Activated CD4-positive, alpha-beta T cell treated with anti-CD3 and anti-CD28 coated beads, Interleukin-2, amount 50 U/mL, for 16 hours (primary cell): ENCODE results near the gene CXorf65.

Experiments
- DNase-seq: peaks from one replicate; pipeline ENCODE4 v3.0.0-alpha.2; 2020

Gene CXorf65

DNA sequence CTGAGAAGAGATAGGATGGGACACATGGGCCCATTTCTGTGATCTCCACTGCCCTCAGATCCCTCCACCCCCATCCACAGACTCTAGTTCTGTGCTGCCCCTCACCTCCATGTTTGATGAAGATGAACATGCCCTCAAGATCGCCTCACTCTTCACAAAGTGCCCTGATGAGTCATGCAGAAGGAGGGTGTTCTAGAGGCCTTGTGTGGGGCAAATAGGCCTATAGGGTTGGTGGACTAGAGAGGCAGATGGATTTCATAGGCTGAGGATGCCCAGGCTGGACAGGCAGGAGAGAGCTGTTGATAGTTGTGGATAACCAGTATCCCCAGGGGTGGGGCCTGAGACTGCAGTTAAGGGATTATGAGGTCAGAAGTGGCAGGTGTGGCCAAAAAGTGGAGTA, at the start of gene CXorf65:
Gene CXorf65, minus strand, starts transcription at position 314 of the 400 bp plus-strand sequence. Its CDS starts 184 bp downstream, at position 130.
- DNase-seq = peak; percentile 61

DNA sequence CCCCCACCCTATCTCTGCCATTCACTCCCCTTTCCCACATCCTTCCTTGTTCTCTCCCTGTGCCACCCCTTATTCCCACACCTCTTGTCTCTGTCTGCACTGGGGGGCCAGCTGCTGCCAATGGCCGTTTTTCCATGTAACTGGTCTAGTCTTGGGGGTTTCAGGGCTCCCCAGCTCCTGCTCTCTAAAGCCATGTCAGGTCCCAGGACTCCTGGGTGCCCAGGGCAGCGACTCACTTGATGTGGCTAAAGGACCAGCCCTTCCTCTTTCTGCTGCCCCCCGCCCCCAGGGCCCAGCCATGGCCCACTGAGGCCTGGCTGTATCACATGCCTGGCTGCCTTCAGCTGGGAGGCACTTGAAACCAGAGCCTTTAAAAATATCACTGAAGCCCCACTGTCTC, 48.1 kb upstream of the CXorf65 start:
- DNase-seq = no peak

DNA sequence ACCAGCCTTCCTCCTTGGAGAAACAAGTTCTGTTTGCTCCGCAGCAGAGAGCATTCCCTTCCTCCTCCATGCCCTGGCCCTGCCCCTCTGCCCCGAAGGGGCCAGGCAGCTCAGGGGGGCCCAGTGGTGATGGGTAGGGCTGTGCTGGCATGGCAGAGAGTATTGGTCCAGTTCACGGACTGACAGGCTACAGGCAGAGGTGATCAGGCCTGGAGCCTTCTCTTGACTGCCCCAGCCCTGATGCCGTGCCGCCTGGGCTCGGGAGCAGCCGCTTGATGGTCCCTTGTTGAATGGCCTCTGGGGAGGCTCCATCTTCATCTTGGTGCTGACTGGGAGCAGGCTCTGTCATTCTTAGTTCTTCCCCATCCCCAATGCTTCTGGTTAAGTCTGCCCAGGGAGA, 47.7 kb upstream of the CXorf65 start:
- no peak for DNase-seq

DNA sequence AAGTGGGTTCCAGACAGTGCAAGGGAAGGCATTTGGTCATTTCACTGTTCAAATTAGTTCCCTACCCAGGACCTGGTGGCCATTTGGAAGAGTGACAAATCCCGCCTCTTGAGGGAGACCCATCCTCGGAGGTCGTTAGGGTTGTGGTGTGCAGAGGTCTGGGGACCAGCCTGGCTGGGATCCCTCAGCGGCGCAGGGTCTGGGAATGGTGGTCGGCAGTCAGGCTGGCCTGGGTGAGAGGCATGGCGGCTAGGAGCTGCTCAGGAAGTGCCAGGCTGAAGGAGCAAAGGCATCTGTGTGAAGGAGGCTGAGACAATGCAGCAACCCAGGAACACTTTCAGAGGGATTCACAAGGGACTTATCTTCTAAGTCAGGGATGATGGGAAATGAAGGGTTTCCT, 44.8 kb upstream of the CXorf65 start:
- no peak for DNase-seq

DNA sequence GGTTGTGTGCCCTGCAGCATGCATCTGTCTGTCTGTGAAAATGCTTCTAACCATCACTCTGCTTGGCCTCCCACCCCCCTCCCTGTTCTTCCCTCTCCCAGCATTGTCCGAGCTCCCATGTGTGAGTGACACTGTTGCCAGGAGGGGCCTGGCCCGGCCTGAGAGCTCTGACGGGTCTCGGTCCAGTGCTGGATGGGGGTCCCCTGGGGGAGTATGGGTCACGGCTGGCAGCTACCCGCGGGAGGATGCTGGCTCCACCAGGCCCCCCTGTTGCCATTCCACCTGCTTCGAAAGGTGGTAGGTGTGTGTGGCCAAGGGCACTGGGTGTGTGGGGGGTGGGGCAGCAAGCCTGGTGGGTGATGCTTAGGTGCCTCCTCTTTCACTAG, 41.7 kb upstream of the CXorf65 start:
- no peak for DNase-seq

DNA sequence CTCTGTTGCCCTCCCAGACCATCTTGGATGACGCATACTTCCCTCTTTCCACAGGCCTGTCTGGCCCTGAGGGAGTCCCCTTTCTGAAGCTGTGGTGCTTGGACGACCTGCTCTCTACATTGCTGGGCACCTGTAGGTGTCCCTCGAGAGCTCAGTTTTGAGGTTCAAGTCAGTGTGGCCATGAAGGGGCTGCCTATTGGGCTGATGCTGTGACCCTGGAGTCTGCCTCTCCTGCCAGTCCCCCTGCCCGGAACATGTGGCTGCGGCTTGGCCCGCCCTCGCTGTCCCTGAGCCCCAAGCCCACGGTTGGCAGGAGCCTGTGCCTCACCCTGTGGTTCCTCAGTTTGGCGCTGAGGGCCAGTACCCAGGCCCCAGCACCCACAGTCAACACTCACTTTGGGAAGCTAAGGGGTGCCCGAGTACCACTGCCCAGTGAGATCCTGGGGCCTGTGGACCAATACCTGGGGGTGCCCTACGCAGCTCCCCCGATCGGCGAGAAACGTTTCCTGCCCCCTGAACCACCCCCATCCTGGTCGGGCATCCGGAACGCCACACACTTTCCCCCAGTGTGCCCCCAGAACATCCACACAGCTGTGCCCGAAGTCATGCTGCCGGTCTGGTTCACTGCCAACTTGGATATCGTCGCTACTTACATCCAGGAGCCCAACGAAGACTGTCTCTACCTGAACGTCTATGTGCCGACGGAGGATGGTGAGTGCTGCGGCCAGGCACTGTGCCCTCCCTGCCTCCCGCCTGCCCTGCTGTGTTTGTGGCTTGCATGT, 41.1 kb upstream of the CXorf65 start:
- DNase-seq = no peak

DNA sequence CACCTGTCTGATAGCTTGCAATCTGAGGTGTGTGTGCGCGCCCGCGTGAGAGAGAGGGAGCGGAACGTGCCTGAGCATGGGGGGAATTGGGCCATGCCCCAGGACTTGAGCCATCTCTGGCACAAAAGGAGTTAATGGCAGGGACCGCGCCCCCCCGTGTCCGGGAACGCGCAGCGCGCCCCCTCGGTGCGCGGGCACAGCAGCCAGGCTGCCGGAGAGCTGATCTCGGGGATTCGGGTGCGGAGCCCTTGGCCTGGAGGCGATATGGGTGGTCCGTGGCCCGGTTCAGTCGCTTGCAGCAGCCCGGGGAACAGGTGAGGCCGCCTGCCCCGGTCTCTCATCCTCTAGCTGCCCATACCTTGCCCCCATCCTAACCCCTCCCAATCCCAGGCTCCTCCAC, 38.1 kb upstream of the CXorf65 start, which contains the start of gene NLGN3:
Gene NLGN3, plus strand, starts transcription at position 191 of the 400 bp plus-strand sequence. CDS start 2,909 bp downstream, outside the sequence.
- DNase-seq = no peak

DNA sequence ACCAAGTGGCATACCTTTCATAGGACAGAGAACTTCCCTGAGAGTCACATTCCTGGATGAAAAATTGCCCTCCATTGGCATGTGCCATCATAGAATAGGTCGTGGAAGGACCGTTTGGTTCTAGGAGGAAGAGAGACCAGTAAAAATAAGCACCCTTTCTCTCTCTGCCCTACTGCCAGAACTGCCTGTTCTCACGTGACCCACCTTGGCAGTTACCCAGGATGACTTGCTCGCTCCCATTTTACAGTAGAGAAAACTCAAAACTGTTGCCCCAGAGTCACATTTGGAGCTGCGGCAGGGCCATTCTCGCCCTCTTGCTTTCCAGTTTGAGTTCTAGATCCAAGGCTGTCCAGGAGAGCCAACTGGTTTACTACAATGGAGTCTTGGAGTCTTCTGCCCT, 37.0 kb upstream of the CXorf65 start:
- no peak for DNase-seq

DNA sequence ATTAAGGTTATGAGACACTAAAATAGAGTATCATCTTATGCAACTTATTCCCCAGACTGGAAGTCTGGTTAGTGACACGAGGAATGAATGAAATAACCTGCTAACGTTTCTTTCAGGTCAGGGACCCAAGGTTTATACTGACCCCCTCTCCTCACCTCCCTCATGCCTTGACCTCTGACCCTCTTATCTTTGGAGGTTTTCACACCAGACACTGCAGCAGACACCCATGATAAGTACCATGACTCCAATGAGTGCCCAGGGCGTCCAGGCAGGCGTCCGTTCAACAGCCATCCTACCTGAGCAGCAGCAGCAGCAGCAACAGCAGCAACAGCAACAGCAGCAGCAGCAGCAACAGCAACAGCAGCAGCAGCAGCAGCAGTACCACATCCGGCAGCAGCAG, 33.9 kb upstream of the CXorf65 start:
- no peak for DNase-seq

DNA sequence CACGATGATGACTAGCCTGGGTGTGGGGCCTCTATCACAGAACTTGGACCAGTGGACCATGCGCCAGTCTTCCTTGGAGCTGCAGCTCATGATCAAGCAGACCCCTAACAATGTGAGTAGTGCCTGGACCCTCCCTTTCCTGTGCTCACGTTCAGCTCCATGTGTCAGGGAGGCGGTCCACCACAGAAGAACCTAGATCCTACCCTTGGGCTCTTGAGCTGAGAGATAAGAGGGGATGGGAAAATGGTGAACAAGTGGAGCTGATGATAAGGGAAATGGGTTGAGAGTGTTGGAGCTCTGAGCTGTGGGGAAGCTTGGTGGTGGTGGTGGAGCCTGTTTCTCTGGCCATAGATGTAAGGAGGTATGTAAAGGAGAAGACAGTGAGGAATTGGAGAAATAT, 25.0 kb upstream of the CXorf65 start:
- no peak for DNase-seq

DNA sequence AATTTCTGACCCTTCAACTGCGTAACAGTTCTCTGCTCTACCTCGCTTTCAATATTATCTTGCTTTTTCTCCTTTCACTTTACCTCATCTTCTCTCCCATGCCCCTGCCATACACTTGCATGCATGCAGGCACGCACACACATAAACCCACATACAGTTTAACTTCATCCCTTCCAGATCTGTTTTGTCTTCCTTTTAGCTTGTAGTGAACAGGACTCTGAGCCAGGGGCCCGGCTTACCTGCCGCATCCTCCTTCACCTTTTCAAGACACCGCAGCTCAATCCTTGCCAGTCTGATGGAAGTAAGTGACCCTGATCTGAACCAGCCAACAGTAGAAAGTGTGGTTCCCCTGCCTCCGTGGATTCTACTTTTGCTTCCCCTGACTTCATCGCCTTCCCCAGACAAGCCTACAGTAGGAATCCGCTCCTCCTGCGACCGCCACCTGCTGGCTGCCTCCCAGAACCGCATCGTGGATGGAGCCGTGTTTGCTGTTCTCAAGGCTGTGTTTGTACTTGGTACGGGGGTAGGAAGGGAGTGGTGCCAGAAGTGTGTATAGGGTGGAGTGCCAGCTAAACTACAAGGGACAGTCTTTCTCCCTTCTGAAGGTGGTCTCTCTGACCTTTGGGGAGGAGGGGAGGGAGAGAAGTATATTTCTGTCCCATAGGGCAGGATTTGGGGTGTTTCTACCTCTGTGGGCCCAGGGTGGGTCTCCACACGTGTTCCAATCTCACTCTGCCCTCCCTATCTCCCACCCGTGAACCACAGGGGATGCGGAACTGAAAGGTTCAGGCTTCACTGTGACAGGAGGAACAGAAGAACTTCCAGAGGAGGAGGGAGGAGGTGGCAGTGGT, 22.6 kb upstream of the CXorf65 start:
- DNase-seq = peak; percentile 76

DNA sequence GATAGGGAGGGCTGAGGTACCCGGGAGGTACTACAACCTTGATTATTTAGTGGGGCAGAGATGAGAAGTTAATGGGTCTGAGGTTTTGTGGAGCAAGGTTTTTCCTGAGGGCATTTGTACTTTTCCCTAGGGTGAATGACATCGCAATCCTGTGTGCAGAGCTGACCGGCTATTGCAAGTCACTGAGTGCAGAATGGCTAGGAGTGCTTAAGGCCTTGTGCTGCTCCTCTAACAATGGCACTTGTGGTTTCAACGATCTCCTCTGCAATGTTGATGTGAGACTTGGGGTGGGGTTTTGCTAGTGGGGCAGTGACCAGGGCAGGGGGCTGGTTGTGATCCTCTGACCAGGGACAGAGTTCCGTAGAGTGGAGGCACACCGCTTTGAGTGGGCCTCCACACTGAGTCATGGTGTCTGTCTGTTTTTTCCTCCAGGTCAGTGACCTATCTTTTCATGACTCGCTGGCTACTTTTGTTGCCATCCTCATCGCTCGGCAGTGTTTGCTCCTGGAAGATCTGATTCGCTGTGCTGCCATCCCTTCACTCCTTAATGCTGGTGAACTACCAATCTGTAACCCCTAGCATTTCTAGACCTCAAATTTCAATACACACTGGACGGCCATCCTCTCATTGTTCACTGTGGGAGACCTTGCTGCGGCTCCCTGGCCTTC, 21.8 kb upstream of the CXorf65 start:
- DNase-seq = no peak

DNA sequence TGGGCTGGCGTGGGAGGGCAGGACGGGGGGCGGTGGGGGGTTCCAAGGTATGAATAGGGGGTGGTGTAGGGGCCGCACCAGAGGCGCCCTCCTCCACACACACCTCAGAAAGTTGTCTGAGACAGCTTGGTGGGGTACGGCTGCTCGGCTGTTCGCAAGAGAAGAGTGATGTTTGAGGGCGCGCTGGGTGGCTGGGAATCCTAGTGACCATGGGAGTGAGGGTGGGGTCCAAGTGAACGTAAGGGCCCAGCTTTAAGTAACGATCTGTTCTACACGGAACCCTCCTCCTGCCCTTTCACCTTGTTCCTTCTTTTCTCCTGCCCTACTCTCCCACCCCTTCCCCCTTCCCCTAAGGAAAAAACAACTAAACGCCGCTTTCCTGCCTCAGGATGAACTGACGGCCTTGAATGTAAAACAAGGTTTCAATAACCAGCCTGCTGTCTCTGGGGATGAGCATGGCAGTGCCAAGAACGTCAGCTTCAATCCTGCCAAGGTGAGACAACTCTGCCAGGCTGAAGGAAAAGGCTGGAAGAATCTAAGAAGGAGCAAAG, 12.5 kb upstream of the CXorf65 start:
- DNase-seq = no peak

DNA sequence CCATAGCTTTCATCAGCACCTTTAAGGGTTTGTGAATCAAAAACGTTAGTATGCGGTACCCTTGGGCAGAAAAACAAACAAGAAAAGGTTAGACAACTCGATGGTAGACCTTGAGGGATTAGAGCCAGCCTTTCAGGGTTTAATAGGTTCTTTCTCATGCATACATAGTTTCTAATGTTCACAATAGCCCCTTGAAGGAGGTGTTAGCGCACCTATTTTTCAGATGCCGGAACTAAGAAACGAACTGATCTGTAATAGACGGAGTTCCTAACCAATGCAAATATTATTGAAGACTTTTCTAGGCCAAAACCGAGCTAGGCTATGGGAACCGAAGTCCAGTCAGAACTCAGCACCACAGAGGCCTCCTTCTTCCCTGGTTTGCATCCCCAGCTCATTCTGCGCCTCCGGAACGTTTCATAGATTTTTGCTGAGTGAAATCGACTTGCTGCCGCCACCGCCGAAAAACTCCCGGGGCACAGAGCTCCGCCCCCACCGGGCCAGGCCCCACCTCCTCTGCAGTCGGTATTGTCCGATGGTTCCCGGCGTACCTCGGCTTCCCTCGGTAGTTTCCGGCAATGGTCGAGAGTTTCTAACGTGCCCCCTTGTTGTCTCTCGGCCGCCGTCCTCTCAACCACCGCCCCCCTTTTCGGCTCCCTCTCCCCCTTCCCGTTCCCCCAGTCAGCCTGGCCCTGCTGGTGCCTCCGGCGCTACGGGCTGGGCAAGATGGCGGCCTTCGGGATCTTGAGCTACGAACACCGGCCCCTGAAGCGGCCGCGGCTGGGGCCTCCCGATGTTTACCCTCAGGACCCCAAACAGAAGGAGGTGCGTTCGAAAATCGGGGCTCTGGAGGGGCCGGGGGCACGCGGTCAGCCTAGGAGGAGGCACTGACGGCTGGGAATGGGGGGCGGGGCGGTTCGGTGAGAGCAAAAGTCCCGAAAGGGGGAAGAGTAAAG, 11.8 kb upstream of the CXorf65 start, which contains the start of gene MED12:
Gene MED12, plus strand, starts transcription at position 565 of the 953 bp plus-strand sequence. Its CDS starts 159 bp downstream, at position 724.
- DNase-seq = peak; percentile 84

DNA sequence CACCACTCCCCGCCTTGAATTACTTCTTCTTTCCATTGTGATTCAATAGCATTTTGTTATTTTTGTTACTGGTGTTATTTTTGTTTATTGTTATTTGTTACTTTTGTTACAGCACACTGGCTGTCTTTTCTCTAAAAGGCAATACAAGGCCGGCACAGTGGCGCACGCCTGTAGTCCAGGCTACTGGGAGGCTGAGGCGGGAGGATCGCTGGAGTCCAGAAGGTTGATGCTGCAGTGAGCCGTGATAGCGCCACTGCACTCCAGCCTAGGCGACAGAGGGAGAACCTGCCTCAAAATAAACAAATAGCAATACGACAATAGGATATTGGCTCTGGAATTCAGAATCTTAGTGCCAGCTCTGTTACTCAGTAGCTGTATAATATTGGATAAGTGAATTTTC, 10.8 kb upstream of the CXorf65 start:
- DNase-seq = no peak

DNA sequence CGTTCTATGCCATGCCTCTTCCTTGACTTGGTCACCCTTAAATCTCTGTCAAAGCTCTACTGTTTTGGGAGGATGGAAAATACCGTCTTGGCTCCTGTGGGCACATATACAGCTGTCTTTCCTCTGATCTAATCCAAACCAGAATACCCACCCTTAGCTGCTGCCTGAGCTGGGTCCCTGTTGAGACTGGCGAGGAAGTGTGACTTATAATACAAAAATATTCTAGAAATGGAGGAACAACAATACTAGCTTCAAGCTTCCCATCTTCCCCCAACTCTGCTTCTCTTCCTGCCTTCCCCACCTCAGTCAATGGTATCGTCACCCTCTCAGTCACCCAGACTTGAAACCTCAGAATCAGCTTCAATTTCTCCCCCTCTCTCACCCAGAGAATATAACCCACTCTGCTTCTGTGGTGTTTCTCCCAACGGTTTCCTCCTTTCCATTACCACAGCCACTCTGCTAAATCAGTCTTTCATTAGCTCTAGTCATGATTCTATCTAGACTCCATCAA, 5.4 kb upstream of the CXorf65 start:
- peak; percentile 45 for DNase-seq

DNA sequence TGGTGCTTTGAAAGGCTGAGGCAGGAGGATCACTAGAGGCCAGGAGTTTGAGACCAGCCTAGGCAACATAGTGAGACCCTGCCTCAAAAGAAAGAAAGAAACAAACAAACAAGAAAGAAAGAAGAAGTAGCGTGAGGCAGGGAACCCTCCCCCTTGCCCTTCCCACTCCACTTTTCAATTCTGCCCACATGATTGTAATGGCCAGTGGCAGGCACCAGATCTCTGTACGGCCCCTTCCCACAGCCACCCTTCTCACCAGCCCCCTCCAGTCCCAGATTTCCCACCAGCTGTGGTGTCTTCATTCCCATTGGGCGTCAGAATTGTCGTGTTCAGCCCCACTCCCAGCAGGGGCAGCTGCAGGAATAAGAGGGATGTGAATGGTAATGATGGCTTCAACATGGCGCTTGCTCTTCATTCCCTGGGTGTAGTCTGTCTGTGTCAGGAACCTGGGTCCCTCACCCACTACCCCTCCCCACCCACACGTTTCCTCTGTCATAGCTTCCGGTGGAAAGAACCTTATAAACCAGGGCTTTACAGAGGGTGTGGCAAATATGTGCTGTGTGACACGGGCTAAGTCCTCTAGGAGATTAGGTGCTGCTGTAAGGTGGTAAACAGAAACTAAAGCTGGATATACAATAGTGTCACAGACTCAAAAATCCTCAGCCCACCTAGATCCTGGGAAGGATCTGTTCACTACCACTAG, 4.8 kb upstream of the CXorf65 start, which contains the start of gene IL2RG:
Gene IL2RG, minus strand, starts transcription at position 437 of the 703 bp plus-strand sequence. Its CDS starts 38 bp downstream, at position 399.
- peak; percentile 92 for DNase-seq

DNA sequence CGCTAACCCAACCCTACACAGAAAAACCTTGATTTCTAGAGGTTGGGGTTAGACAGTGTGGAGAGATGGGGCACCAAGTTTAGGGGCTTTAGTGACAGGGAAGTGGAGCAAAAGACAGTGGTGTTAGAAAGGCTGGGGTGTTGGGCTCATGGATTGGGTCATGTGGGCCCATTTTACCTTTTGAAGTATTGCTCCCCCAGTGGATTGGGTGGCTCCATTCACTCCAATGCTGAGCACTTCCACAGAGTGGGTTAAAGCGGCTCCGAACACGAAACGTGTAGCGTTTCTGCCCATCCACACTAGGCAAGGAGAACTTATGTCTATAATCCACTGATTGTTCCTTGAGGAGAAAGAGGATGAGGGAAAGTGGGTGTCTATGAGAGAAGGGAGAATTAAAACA, 2.5 kb upstream of the CXorf65 start:
- DNase-seq = no peak

DNA sequence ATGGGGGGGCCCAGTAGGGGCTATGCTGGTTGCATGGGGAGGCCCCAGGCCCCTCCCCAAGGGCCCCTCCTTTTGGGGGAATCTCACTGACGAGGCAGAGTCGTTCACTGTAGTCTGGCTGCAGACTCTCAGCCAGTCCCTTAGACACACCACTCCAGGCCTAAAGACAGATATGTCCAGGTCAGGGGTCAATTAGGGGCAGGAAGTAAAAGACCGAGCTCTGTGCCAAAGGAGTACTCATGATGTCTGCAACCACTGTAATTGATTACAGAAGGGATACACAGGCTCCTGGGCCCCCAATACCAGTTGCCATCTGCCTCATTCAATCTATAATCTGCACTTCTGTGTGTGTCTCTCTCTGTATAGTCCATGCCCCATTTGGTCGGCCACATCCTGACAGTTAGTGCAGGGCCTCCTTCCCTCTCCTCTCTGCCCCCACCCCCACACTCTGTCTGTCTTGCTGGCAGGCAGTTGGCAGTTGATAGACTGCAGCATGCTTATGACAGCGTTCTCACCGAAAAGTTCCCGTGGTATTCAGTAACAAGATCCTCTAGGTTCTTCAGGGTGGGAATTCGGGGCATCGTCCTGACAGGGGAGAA, 1.3 kb upstream of the CXorf65 start:
- peak; percentile 65 for DNase-seq

DNA sequence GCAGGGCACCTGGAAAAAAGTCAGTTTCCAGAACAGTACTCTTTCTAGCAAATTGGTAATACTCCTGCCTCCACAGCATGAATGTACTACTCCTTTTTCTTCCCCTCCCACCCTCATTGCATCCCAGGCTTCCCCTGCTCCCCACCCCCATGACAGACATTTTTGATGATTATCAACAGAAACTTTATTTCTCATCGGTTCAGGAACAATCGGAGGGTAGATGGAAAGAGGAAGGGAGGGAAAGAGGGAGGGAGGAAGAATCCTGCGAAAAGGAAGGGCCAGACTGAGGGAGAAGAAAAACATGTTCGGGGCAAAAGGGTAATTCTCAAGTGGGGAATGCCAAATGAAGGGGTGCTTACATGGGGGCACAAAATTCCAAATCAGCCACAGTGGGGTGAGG, 705 bp upstream of the CXorf65 start:
- no peak for DNase-seq
